Subcutaneous adipose tissue (tissue), 4 donors: ENCODE measurements around the gene ZNF487. TPM values are rescaled to one million over a fixed set of nuclear protein-coding genes. Genes with fewer than 3 reads are reported as not detected.

ENCODE experiments used
- CTCF ChIP-seq: fragments of 450-650 bp; IDR thresholded peaks from one replicate; pipeline ENCODE4 v1.5.1; 2016; ENCODE audit warnings: low read depth, mild to moderate bottlenecking, control low read depth, antibody characterized with exemption, moderate library complexity
- total RNA-seq, 4 donors: library from RNA; depleted of rRNA; stranded (reverse); fragments of >200 nt; gene quantifications; one replicate each; pipeline ENCODE4 v1.1.0, GENCODE V29; 2016

ZNF487 gene
- total RNA-seq, 4 donors from 2014 or later = 3.9 to 10.9 (median 7.9) TPM

DNA sequence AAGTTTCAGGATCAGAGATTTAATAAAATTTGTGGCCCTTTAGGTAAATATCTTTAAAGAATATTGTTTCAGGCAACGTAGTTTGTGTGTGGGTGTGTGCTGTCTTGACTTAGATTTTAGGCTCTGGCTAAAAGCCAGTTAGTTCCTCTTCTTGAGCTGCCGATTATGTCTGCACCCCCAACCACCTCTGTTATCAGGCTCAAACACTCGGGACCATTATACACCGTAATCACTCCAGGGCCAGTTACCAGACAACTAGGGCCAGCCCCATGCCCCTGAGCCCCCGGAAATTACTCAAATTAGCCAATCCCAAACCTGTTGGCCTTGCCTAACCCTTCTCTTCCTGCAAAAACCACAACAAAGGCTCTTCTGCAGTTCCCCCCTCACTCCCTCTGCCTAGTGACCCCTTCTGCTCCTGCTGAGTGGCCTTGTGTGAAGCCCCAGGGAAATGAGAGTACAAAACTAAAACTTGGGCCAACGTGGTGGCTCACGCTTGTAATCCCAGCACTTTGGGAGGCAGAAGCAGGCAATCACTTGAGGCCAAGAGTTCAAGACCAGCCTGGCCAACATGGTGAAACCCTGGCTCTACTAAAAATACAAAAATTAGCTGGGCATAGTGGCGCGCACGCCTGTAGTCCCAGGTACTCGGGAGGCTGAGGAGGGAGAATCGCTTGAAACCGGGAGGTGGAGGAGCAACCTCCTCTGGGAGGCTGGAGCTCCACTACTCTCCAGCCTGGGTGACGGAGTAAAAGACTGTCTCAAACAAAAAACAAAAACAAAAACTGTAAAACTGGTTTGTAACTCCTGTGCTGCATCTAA is 18.8 kb upstream of the ZNF487 start:
- no peak for TF ChIP-seq CTCF

- TF ChIP-seq CTCF = no peak
Measured at GRCh38 chr10:43419997-43420368, 16.9 kb upstream of the ZNF487 start.

- no peak for TF ChIP-seq CTCF
Measured at GRCh38 chr10:43420369-43421200, 16.3 kb upstream of the ZNF487 start.

GRCh38 chr10:43421201-43421507 is 15.8 kb upstream of the ZNF487 start:
- TF ChIP-seq CTCF = no peak

GRCh38 chr10:43421519-43421918 is 15.4 kb upstream of the ZNF487 start:
- no peak for TF ChIP-seq CTCF

DNA sequence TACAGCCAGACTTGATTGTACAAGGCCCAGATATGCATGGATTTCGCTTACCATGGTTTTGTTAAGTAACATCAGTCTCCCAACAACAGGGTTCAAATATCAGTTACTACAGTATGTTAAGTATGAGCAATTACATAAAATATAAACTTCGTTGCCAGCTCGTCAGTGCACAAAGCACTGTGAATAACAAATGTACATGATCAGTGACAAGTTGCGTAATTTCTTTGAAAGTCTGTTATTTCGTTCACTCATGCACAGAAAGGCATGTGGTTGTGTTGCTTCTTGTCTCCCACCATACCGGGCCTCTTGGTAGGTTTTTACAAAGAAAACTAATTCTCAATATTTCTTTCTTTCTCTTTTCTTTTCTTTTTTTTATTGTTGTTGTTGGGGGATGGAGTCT is 12.5 kb upstream of the ZNF487 start:
- TF ChIP-seq CTCF = no peak

- no peak for TF ChIP-seq CTCF
Measured at GRCh38 chr10:43427166-43427825, 9.6 kb upstream of the ZNF487 start.
